Activated CD8-positive, alpha-beta T cell treated with anti-CD3 and anti-CD28 coated beads for 36 hours (primary cell): ENCODE measurements around the gene SAMD7. TPM values are rescaled to one million over a fixed set of nuclear protein-coding genes. Genes with fewer than 3 reads are reported as not detected.
A peak's percentile ranks its signal among the peaks of the same experiment; 100 is the strongest.

Experiments
- ATAC-seq: fragments of 200-7000 bp; cut with Tn5 transposase; one replicate; pipeline ENCODE4 v1.10.0; 2021; ENCODE audit warnings: mild to moderate bottlenecking, moderate library complexity
- CTCF ChIA-PET: fragments of 350-600 bp; sonication (Branson Sonifier 250); formaldehyde crosslinking; loops from one replicate; lab custom pipeline; 2021; ENCODE audit warnings: antibody characterized with exemption; lab: Charles Lee
- POLR2A ChIA-PET: fragments of 350-600 bp; sonication (Branson Sonifier 250); formaldehyde crosslinking; loops from one replicate; lab custom pipeline; 2021; ENCODE audit warnings: antibody characterized with exemption; lab: Charles Lee
- DNase-seq: peaks from one replicate; pipeline ENCODE4 v3.0.0-alpha.2; 2020
- H3K27ac Mint-ChIP-seq: one replicate; pipeline ENCODE4 v1.8.0; 2021; ENCODE audit warnings: mild to moderate bottlenecking, mixed read lengths
- H3K27me3 Mint-ChIP-seq: one replicate; pipeline ENCODE4 v1.8.0; 2021; ENCODE audit warnings: mixed read lengths
- H3K36me3 Mint-ChIP-seq: one replicate; pipeline ENCODE4 v1.8.0; 2021; ENCODE audit warnings: low read depth, mixed read lengths
- H3K4me1 Mint-ChIP-seq: one replicate; pipeline ENCODE4 v1.8.0; 2021; ENCODE audit warnings: low read depth, mixed read lengths
- H3K4me3 Mint-ChIP-seq: one replicate; pipeline ENCODE4 v1.8.0; 2021; ENCODE audit warnings: mild to moderate bottlenecking, moderate library complexity, mixed read lengths
- H3K9me3 Mint-ChIP-seq: one replicate; pipeline ENCODE4 v1.8.0; 2021; ENCODE audit warnings: mixed read lengths
- intact Hi-C: fragments of 100-400 bp; cut with micrococcal nuclease; formaldehyde crosslinking; loops from one replicate; pipeline ENCODE4 v1.10.0; 2022
- total RNA-seq, 2 experiments: library from RNA; stranded (reverse); gene quantifications; one replicate each; pipeline ENCODE4 v1.2.3, GENCODE V29; 2021
- TF ChIP-seq, protein P1 (sequence below): fragments of 200-600 bp; IDR thresholded peaks from one replicate; pipeline ENCODE4 v1.8.0; 2022; ENCODE audit warnings: antibody characterized with exemption, mild to moderate bottlenecking

The SAMD7 gene
- total RNA-seq, 2 experiments from 2014 or later, result not detected

DNA sequence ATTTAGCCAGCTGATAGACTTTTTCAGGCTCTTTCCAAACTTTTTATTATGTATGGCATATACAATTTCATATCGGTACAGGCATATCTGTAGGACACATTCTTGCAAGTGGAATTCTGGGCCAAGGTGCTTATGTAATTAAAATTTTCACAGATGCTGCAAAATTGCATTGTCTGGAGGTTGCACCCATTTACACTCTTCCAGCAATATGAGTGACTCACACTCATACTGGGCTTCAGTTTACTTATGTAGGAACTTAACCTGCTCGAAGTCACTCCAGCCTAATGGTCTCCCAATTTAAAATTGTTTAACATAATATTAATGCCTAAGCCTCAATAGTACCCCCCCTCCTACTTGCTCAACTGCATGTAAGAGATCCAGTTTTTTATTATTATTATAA, 44.0 kb downstream of the SAMD7 start:
- H3K36me3 Mint-ChIP-seq, result no peaks in the 10 kb centered on the region
- intact Hi-C loops, result no loop called here
- ChIA-PET POLR2A (interaction anchor here (0.7 to 1.4 kb wide), 2 partner anchors 11 to 12 kb away, joined by 3 to 6 read pairs; partner anchors contain the start of gene SEC62), CTCF (interaction anchor here (0.8 to 1.3 kb wide), 2 partner anchors 8 to 10 kb away, joined by 3 read pairs; no protein-coding TSS in a partner anchor)
- TF ChIP-seq, protein P1, sequence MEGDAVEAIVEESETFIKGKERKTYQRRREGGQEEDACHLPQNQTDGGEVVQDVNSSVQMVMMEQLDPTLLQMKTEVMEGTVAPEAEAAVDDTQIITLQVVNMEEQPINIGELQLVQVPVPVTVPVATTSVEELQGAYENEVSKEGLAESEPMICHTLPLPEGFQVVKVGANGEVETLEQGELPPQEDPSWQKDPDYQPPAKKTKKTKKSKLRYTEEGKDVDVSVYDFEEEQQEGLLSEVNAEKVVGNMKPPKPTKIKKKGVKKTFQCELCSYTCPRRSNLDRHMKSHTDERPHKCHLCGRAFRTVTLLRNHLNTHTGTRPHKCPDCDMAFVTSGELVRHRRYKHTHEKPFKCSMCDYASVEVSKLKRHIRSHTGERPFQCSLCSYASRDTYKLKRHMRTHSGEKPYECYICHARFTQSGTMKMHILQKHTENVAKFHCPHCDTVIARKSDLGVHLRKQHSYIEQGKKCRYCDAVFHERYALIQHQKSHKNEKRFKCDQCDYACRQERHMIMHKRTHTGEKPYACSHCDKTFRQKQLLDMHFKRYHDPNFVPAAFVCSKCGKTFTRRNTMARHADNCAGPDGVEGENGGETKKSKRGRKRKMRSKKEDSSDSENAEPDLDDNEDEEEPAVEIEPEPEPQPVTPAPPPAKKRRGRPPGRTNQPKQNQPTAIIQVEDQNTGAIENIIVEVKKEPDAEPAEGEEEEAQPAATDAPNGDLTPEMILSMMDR, result no peak
- peaks cover 3% of the 10 kb centered on the region for H3K4me1 Mint-ChIP-seq
- no peak overlapping the region for H3K4me3 Mint-ChIP-seq
- no peaks in the 10 kb centered on the region for H3K9me3 Mint-ChIP-seq
- H3K27me3 Mint-ChIP-seq, result no peaks in the 10 kb centered on the region
- no peak overlapping the region for H3K27ac Mint-ChIP-seq
- DNase-seq (no peak), ATAC-seq (no peak)

DNA sequence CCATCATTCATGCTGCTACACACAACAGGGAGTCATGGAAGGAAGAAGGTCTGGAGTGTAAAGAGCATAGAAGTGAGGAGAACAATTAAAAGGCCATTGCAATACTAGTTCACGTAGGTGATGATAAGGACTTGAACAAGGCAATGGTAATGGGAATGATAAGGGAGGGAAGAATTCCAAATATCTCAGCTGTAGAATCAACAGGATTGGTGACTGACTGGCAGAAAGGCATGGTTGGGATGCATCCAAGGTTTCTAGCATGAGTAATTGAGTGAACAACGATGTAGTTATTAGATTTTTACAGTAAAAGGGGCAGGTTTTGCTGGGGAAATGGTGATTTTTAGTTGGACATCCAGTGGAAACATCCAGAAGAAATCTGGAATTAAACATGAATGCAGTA, 52.8 kb downstream of the SAMD7 start:
- TF ChIP-seq, protein P1, result no peak
- H3K36me3 Mint-ChIP-seq, result peaks cover 5% of the 10 kb centered on the region
- ATAC-seq (no peak), DNase-seq (no peak)
- intact Hi-C loops, result no loop called here
- ChIA-PET CTCF (interaction anchor here (1.0 to 3.0 kb wide), 2 partner anchors 14 to 73 kb away, joined by 3 to 9 read pairs; no protein-coding TSS in a partner anchor), POLR2A (no interaction called here)
- no peaks in the 10 kb centered on the region for H3K27me3 Mint-ChIP-seq
- H3K27ac Mint-ChIP-seq, result no peak overlapping the region
- H3K4me1 Mint-ChIP-seq, result peaks cover 38% of the 10 kb centered on the region
- no peak overlapping the region for H3K4me3 Mint-ChIP-seq
- peaks cover 4% of the 10 kb centered on the region for H3K9me3 Mint-ChIP-seq

DNA sequence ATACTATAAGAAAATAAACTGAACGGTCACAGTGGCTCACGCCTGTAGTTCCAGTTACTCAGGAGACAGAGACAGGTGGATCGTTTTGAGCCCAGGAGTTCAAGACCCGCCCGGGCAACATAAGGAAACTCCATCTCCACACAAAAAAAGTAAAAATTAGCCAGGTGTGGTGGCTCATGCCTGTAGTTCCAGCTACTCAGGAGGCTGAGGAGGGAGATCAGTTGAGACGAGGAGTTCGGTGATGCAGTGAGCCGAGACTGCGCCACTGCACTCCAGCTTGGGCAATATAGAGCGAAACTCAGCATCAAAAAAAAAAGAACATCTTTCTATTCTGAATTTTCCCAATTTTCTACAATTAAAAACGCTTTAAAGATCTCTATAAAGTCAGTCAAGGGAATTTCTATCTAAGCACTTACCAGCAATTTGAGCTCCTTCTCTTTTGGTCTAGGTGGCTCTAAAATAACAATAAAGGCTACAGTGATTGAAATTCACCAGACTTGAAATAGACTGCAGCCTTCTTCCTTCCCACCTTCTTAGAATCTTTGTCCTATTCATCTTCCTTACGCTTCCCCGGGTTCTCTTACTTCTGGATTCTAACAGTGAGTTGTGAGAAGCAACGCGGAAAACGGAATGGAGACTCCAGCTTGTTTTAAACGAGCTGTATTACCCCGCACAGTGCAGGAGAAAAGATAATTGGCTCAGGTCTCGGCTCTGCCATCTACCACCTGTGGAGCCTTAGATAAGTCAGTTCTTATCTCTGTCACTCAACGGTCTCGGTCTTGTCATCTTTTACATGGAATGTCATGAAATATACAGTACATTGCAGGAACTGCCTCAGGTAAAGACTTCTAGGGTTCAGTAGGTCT, 54.4 kb downstream of the SAMD7 start:
- no peak for DNase-seq

DNA sequence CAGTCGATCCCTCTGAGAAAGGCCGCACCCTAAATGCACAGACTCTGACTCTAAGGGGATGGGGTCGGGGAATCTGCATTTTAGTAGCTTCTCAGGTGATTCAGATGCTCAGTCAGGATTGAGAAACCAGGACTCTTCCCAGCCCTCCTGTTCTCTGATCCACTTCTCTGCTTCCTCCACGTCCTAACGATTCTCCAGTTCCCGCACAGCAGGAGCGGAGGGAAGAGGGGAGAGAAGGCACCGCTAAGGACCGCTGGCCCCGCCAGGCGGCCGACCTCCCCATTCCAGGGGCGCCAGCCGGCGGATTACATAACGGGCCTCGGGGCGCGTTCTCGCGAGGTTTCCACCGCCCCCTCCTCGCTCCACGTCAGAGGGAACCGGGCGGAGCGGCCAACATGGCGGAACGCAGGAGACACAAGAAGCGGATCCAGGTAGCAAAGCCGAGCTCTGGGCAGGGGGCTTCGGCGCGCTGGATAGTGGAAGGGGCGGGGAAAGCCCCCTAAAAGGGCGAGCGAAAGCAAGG, 55.1 kb downstream of the SAMD7 start, which contains the start of gene SEC62:
Gene SEC62, plus strand, starts transcription at position 380 of the 523 bp plus-strand sequence. Its CDS starts 16 bp downstream, at position 396.
- DNase-seq (peak; percentile 95), ATAC-seq (peak; percentile 84)
- intact Hi-C loops, result loop anchor here (5.0 kb wide), 3 partner anchors 104 to 204 kb away; partner anchors contain the start of genes LRRC34 and LRRIQ4
- POLR2A ChIA-PET, result interaction anchor here (0.7 to 2.9 kb wide), 18 partner anchors 9 to 903 kb away, joined by 3 to 20 read pairs (median 4); partner anchors contain the start of genes LRRC34, LRRIQ4, MYNN and RPL22L1
- peaks cover 10% of the 10 kb centered on the region for H3K36me3 Mint-ChIP-seq
- TF ChIP-seq, protein P1, result no peak
- CTCF ChIA-PET, result interaction anchor here (0.8 to 3.0 kb wide), 12 partner anchors 11 to 189 kb away, joined by 3 to 17 read pairs (median 3); no protein-coding TSS in a partner anchor
- H3K4me3 Mint-ChIP-seq, result peak within 1 kb of the TSS; percentile 85
- H3K4me1 Mint-ChIP-seq, result peaks cover 57% of the 10 kb centered on the region
- H3K9me3 Mint-ChIP-seq, result peaks cover 4% of the 10 kb centered on the region
- no peaks in the 10 kb centered on the region for H3K27me3 Mint-ChIP-seq
- peak within 1 kb of the TSS; percentile 97 for H3K27ac Mint-ChIP-seq

More for the DNA sequence above, 54.4 kb downstream of the SAMD7 start:
- H3K4me3 Mint-ChIP-seq, result peak overlapping the region; percentile 85
- peaks cover 51% of the 10 kb centered on the region for H3K4me1 Mint-ChIP-seq
- H3K27ac Mint-ChIP-seq, result peak overlapping the region; percentile 97
- intact Hi-C loops, result loop anchor here (5.0 kb wide), 3 partner anchors 103 to 203 kb away; partner anchors contain the start of genes LRRC34 and LRRIQ4
- ChIA-PET POLR2A (interaction anchor here (0.7 to 2.9 kb wide), 13 partner anchors 8 to 904 kb away, joined by 3 to 20 read pairs (median 4); partner anchors contain the start of genes LRRC34, LRRIQ4, MYNN and RPL22L1), CTCF (interaction anchor here (1.0 to 3.0 kb wide), 7 partner anchors 10 to 103 kb away, joined by 3 to 17 read pairs (median 5); no protein-coding TSS in a partner anchor)
- peaks cover 4% of the 10 kb centered on the region for H3K9me3 Mint-ChIP-seq
- TF ChIP-seq, protein P1, result no peak
- peak; percentile 45 for ATAC-seq
- no peaks in the 10 kb centered on the region for H3K27me3 Mint-ChIP-seq
- peaks cover 10% of the 10 kb centered on the region for H3K36me3 Mint-ChIP-seq
